K562 (cell line): ENCODE data around the gene DCLK1. TPM values are rescaled to one million over a fixed set of nuclear protein-coding genes. Genes with fewer than 3 reads are reported as not detected.

Source experiments
- ATAC-seq: fragments of 200-7000 bp; cut with Tn5 transposase; 3 replicates; pipeline ENCODE4 v1.9.1; 2020; ENCODE audit warnings: moderate library complexity
- BruUV-seq: library from RNA; stranded (reverse); fragments of 400-500 nt; replicated peaks from 2 replicates; lab custom pipeline; 2021; lab: Mats Ljungman, UMichigan
- CTCF ChIA-PET: fragments of 300-600 bp; formaldehyde crosslinking; extraction: SDS; loops from one replicate; lab custom pipeline; 2021; ENCODE audit warnings: low intra/inter-chr PET ratio; lab: Yijun Ruan, JAX
- POLR2A ChIA-PET: fragments of 300-600, 350-650 bp; sonication (Branson Sonifier 250); formaldehyde crosslinking; extraction: SDS; loops from one replicate; lab custom pipeline; 2021; ENCODE audit warnings: antibody characterized with exemption, inconsistent platforms; lab: Yijun Ruan, JAX
- DNase-seq, 4 experiments: peaks; one replicate each; pipeline versions ENCODE4 v3.0.0 to v3.0.0-alpha.2; 2011 to 2018; ENCODE audit warnings: low spot score in 3 of 4, mixed read lengths in 3 of 4; ENCODE audit errors: extremely low read depth in 1 of 4
- FAIRE-seq: peaks from 2 replicates; lab custom pipeline; 2011; peaks lifted over from hg19 to GRCh38; lab: Jason Lieb, UNC
- H2AFZ ChIP-seq: 2 replicates; pipeline ENCODE4 v1.6.0; 2011; ENCODE audit warnings: low read depth, low read length, control low read depth, inconsistent platforms
- H3K27ac ChIP-seq: fragments of 200-600 bp; 3 replicates; pipeline ENCODE4 v1.8.0; 2011; ENCODE audit warnings: low read depth, mild to moderate bottlenecking, control low read depth, inconsistent platforms, low read length, moderate library complexity, mixed read lengths; ENCODE audit errors: extremely low read depth
- H3K27me3 ChIP-seq, 2 experiments: fragments of 300-600 bp in 1 of 2; 2 replicates in 1 of 2; 3 replicates in 1 of 2; pipeline versions ENCODE4 v1.6.0 to v1.8.0; 2011; ENCODE audit warnings: inconsistent platforms in 2 of 2, low read length in 2 of 2, mild to moderate bottlenecking in 1 of 2, mixed read lengths in 1 of 2, moderate library complexity in 1 of 2; ENCODE audit not compliant: control insufficient read depth in 2 of 2, insufficient read depth in 2 of 2
- H3K36me3 ChIP-seq: fragments of 300-600 bp; 3 replicates; pipeline ENCODE4 v1.8.0; 2011; ENCODE audit warnings: mild to moderate bottlenecking, low read length, inconsistent platforms; ENCODE audit not compliant: control insufficient read depth, insufficient read depth
- H3K4me1 ChIP-seq, 2 experiments: fragments of 200-600 bp in 1 of 2; replicated peaks in 1 of 2; 2 replicates in 1 of 2; 3 replicates in 1 of 2; pipeline versions ENCODE4 v1.5.1 to v1.8.0; 2011; ENCODE audit warnings: inconsistent platforms in 2 of 2, low read length in 2 of 2, mild to moderate bottlenecking in 1 of 2, mixed read lengths in 1 of 2, moderate library complexity in 1 of 2; ENCODE audit not compliant: control insufficient read depth in 2 of 2, insufficient read depth in 2 of 2
- H3K4me2 ChIP-seq: 2 replicates; pipeline ENCODE4 v1.6.1; 2011; ENCODE audit warnings: low read length, control low read depth, inconsistent platforms, mixed read lengths; ENCODE audit not compliant: insufficient read depth
- H3K4me3 ChIP-seq: fragments of 200-600 bp; sonication (generic), shearing (Covaris generic); 2 replicates; pipeline ENCODE4 v1.5.1; 2016; ENCODE audit warnings: control low read depth, inconsistent platforms
- H3K79me2 ChIP-seq: fragments of 200-600 bp; 3 replicates; pipeline ENCODE4 v1.8.0; 2011; ENCODE audit warnings: low read length, inconsistent platforms; ENCODE audit not compliant: control insufficient read depth, insufficient read depth
- H3K9ac ChIP-seq, 2 experiments: 2 replicates each; pipeline versions ENCODE4 v1.6.0 to v1.6.1; 2011; ENCODE audit warnings: low read depth in 2 of 2, low read length in 2 of 2, control low read depth in 1 of 2, inconsistent platforms in 1 of 2, mild to moderate bottlenecking in 1 of 2, mixed read lengths in 1 of 2; ENCODE audit not compliant: insufficient read depth in 1 of 2
- H3K9me1 ChIP-seq: one replicate; pipeline ENCODE4 v1.6.0; 2011; ENCODE audit warnings: inconsistent platforms, mild to moderate bottlenecking, low read length, moderate library complexity; ENCODE audit not compliant: control insufficient read depth, insufficient read depth
- H3K9me3 ChIP-seq: replicated peaks from 2 replicates; pipeline ENCODE4 v1.5.1; 2011; ENCODE audit warnings: low read depth, low read length, inconsistent platforms; ENCODE audit not compliant: control insufficient read depth, insufficient read depth
- H4K20me1 ChIP-seq: replicated peaks from 2 replicates; pipeline ENCODE4 v1.6.1; 2011; ENCODE audit warnings: low read length, inconsistent platforms, mixed read lengths; ENCODE audit not compliant: control insufficient read depth, insufficient read depth
- ARNT ChIP-seq, 2 experiments: fragments of 450-650 bp; IDR thresholded peaks; 2 replicates each; pipeline ENCODE4 v1.6.1; 2016; ENCODE audit warnings: mild to moderate bottlenecking in 1 of 2
- BCL6 ChIP-seq: fragments of 250-450 bp; sonication (Bioruptor Pico); IDR thresholded peaks from 2 replicates; pipeline ENCODE4 v1.4.0; 2020
- CHD1 ChIP-seq: fragments of 200-600 bp; sonication (generic); IDR thresholded peaks from one replicate; pipeline ENCODE4 v1.6.1; 2012; ENCODE audit warnings: mild to moderate bottlenecking, moderate library complexity, low read length, inconsistent platforms
- CTCFL ChIP-seq: IDR thresholded peaks from 2 replicates; pipeline ENCODE4 v1.6.1; 2011; ENCODE audit warnings: borderline replicate concordance, low read depth, mild to moderate bottlenecking, moderate library complexity, low read length; ENCODE audit not compliant: insufficient read depth, poor library complexity, severe bottlenecking
- CXXC5 ChIP-seq: fragments of 250-450 bp; sonication (Bioruptor Pico); IDR thresholded peaks from 2 replicates; pipeline ENCODE4 v1.8.0; 2022; ENCODE audit warnings: inconsistent platforms, mild to moderate bottlenecking, moderate library complexity
- NR1H2 ChIP-seq: sonication (generic); formaldehyde crosslinking; IDR thresholded peaks from 2 replicates; pipeline ENCODE4 v1.4.0; 2020; ENCODE audit warnings: mild to moderate bottlenecking, missing genetic modification reagents
- POLR2A ChIP-seq: fragments of 450-650 bp; conservative IDR thresholded peaks from 2 replicates; pipeline ENCODE4 v1.6.1; 2016
- RAD21 ChIP-seq, 2 experiments: fragments of 250-450 bp in 1 of 2; fragments of 450-650 bp in 1 of 2; sonication (Bioruptor Pico) in 1 of 2; formaldehyde crosslinking in 1 of 2; IDR thresholded peaks in 1 of 2; conservative IDR thresholded peaks in 1 of 2; 2 replicates each; pipeline versions ENCODE4 v1.4.0 to v1.8.0; 2020 to 2022; ENCODE audit warnings: mild to moderate bottlenecking in 2 of 2, moderate library complexity in 1 of 2
- SMARCC2 ChIP-seq: fragments of 450-650 bp; IDR thresholded peaks from 2 replicates; pipeline ENCODE4 v1.6.1; 2017; ENCODE audit warnings: antibody characterized with exemption, moderate library complexity, mild to moderate bottlenecking, low read depth
- SRSF1 ChIP-seq: fragments of 200-400 bp; formaldehyde crosslinking; IDR thresholded peaks from 2 replicates; pipeline ENCODE4 v1.6.1; 2017; ENCODE audit warnings: mild to moderate bottlenecking, low read depth, low read length, moderate library complexity
- TBP ChIP-seq: optimal IDR thresholded peaks from 2 replicates; pipeline ENCODE3; 2011; ENCODE audit warnings: low read depth, low read length, improper control_type of control experiment
- ZNF57 ChIP-seq: fragments of 450-650 bp; formaldehyde crosslinking; IDR thresholded peaks from 2 replicates; pipeline ENCODE4 v1.4.0; 2020; ENCODE audit warnings: mild to moderate bottlenecking, moderate library complexity
- ZNF589 ChIP-seq: fragments of 200-800 bp; sonication (Bioruptor generic); IDR thresholded peaks from 2 replicates; pipeline ENCODE4 v1.6.1; 2016; ENCODE audit warnings: low read depth, missing genetic modification characterization, missing compliant biosample characterization
- WGBS: fragments of 100-300 bp; shearing (Covaris generic); methylation state at CpG from one replicate; pipeline ENCODE4 v1.1.6; 2016; ENCODE audit warnings: low coverage, mixed read lengths; ENCODE audit not compliant: insufficient coverage; ENCODE audit errors: missing lambda C conversion rate; 5-methylcytosine and 5-hydroxymethylcytosine counted together
- in situ Hi-C: fragments of 300-500 bp; cut with MboI; formaldehyde crosslinking; loops from 4 replicates; pipeline ENCODE4 v1.15.0; 2018; ENCODE audit warnings: inconsistent platforms, mixed read lengths
- intact Hi-C: fragments of 100-400 bp; cut with micrococcal nuclease; formaldehyde crosslinking; loops from 2 replicates; pipeline ENCODE4 v1.14.2; 2022
- polyA plus RNA-seq, 8 experiments: library from polyadenylated mRNA; depleted of rRNA in 4 of 8; stranded (reverse) in 5 of 8; unstranded in 3 of 8; fragments of >200 nt; fragmentation: Nextera tagmentation in 2 of 8; fragmentation: Illumina TruSeq in 1 of 8; extraction: Ambion mirVana in 2 of 8; extraction: Trizol in 1 of 8; gene quantifications; 2 replicates each; pipeline versions ENCODE4 v1.2.1 to v1.2.3, GENCODE V29; 2011 to 2014; ENCODE audit warnings: inconsistent platforms in 1 of 8, missing spikeins in 1 of 8
- total RNA-seq, 7 experiments: library from RNA; depleted of rRNA in 6 of 7; stranded (reverse); fragments of >200 nt in 6 of 7; fragmentation: Illumina TruSeq in 2 of 7; extraction: Trizol in 2 of 7; gene quantifications; 2 replicates each; pipeline versions ENCODE4 v1.2.1 to v1.2.3, GENCODE V29; 2011 to 2021; ENCODE audit warnings: low replicate concordance in 1 of 7
- TF ChIP-seq, protein P1 (sequence below), 3 experiments: IDR thresholded peaks in 2 of 3; conservative IDR thresholded peaks in 1 of 3; 2 replicates each; pipeline ENCODE4 v1.5.1; 2011 to 2012; ENCODE audit warnings: low read length in 3 of 3, mild to moderate bottlenecking in 3 of 3, control low read depth in 2 of 3, improper control_type of control experiment in 1 of 3, inconsistent platforms in 1 of 3, low read depth in 1 of 3, mixed read lengths in 1 of 3, moderate library complexity in 1 of 3; ENCODE audit not compliant: insufficient read depth in 2 of 3

The DCLK1 gene
- total and polyA plus RNA-seq, 9 of the 15 experiments (the other 6 are each of a cell fraction or from before 2014, with no cell fraction given): 0.07 TPM; not detected in 8

GRCh38 chr13:35826626-35827254, 304.4 kb downstream of the DCLK1 start:
- TF ChIP-seq ZNF57 (CRISPR knock-in tag) (no peak), ZNF589 (no peak), POLR2A (no peak), CTCFL (peak; percentile 24), RAD21 (CRISPR knock-in tag; conservative IDR thresholded peaks at IDR 0.05 in 1 of 2, IDR thresholded peaks at IDR 0.05 in 1 of 2) (peak in 1 of 2 experiments; percentile 14; a peak in 1 of 4 replicates), NR1H2 (CRISPR knock-in tag) (no peak), CXXC5 (no peak), ARNT (IDR thresholded peaks at IDR 0.05) (no peak), SMARCC2 (no peak), CHD1 (no peak), BCL6 (CRISPR knock-in tag) (no peak), SRSF1 (no peak), TBP (no peak)
- TF ChIP-seq, protein P1, sequence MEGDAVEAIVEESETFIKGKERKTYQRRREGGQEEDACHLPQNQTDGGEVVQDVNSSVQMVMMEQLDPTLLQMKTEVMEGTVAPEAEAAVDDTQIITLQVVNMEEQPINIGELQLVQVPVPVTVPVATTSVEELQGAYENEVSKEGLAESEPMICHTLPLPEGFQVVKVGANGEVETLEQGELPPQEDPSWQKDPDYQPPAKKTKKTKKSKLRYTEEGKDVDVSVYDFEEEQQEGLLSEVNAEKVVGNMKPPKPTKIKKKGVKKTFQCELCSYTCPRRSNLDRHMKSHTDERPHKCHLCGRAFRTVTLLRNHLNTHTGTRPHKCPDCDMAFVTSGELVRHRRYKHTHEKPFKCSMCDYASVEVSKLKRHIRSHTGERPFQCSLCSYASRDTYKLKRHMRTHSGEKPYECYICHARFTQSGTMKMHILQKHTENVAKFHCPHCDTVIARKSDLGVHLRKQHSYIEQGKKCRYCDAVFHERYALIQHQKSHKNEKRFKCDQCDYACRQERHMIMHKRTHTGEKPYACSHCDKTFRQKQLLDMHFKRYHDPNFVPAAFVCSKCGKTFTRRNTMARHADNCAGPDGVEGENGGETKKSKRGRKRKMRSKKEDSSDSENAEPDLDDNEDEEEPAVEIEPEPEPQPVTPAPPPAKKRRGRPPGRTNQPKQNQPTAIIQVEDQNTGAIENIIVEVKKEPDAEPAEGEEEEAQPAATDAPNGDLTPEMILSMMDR (IDR thresholded peaks at IDR 0.05 in 2 of 3, conservative IDR thresholded peaks at IDR 0.05 in 1 of 3; ENCODE audit: insufficient read depth in 2 of 3, low read depth in 1 of 3, low read length in 3 of 3): peak; percentile 42 to 70 (median 56)
- Histone ChIP-seq H3K4me1 (no peaks in the 10 kb centered on the region), H3K79me2 (no peaks in the 10 kb centered on the region), H3K9me3 (no peaks in the 10 kb centered on the region), H2AFZ (no peak overlapping the region), H3K27ac (no peak overlapping the region), H4K20me1 (no peaks in the 10 kb centered on the region), H3K4me2 (no peak overlapping the region), H3K9me1 (no peaks in the 10 kb centered on the region), H3K27me3 (no peaks in the 10 kb centered on the region), H3K36me3 (no peaks in the 10 kb centered on the region), H3K9ac (no peak overlapping the region), H3K4me3 (no peak overlapping the region)
- intact Hi-C loops: no loop called here
- no TSS peak for BruUV-seq
- no peak for FAIRE-seq
- ATAC-seq: peak; percentile 79
- ChIA-PET CTCF (no interaction called here), POLR2A (interaction anchor here (0.6 kb wide), 1 partner anchor 8 kb away, joined by 3 read pairs; no protein-coding TSS in a partner anchor)
- in situ Hi-C loops: no loop called here
- peak; percentile 28 to 48 (median 44) for DNase-seq
- 8% methylated on average over 9 of the region's 10 CpGs for WGBS
